Right lung (tissue), 5 donors: ENCODE results near the gene PROSER3. TPM values are rescaled to one million over a fixed set of nuclear protein-coding genes. Genes with fewer than 3 reads are reported as not detected.
A peak's percentile ranks its signal among the peaks of the same experiment; 100 is the strongest.

Source experiments
- DNase-seq, 2 donors: peaks; one replicate each; pipeline ENCODE4 v3.0.0-alpha.2; 2013
- polyA plus RNA-seq, 5 donors: library from polyadenylated mRNA; unstranded; fragments of 120-200 nt; gene quantifications; one replicate each; pipeline versions ENCODE4 v1.2.1 to v1.2.3, GENCODE V29; 2013; ENCODE audit warnings: inconsistent platforms in 1 of 5, low replicate concordance in 1 of 5; ENCODE audit not compliant: insufficient read length in 5 of 5, insufficient read depth in 1 of 5

The PROSER3 gene
- polyA plus RNA-seq, 5 donors = 15.9 to 21.4 (median 20.2) TPM

- DNase-seq = peak; percentile 97 to 98
These were observed 17.5 kb downstream of the PROSER3 start, which contains the start of gene ARHGAP33 for GRCh38 chr19:35775298-35776101. Gene ARHGAP33, plus strand, starts transcription at chr19:35775564. Its CDS starts 95 bp downstream, at chr19:35775659.

GRCh38 chr19:35776102-35776788 lies 18.3 kb downstream of the PROSER3 start:
- no peak for DNase-seq

GRCh38 chr19:35777086-35777841 lies 19.3 kb downstream of the PROSER3 start:
- peak in 1 of 2 donors; percentile 15 for DNase-seq

- no peak for DNase-seq
These were observed 20.0 kb downstream of the PROSER3 start for GRCh38 chr19:35777961-35778360.

GRCh38 chr19:35779033-35779432 lies 21.1 kb downstream of the PROSER3 start:
- no peak for DNase-seq

- no peak for DNase-seq
These were observed 22.1 kb downstream of the PROSER3 start for GRCh38 chr19:35780058-35780457.

- no peak for DNase-seq
These were observed 22.7 kb downstream of the PROSER3 start for GRCh38 chr19:35780717-35781116.

- no peak for DNase-seq
These were observed 23.7 kb downstream of the PROSER3 start for GRCh38 chr19:35781650-35782049.

GRCh38 chr19:35782589-35782988 lies 24.6 kb downstream of the PROSER3 start:
- DNase-seq = no peak

- DNase-seq = no peak
These were observed 25.8 kb downstream of the PROSER3 start for GRCh38 chr19:35783469-35784434.

GRCh38 chr19:35784503-35785338 lies 26.7 kb downstream of the PROSER3 start:
- no peak for DNase-seq

- no peak for DNase-seq
These were observed 27.3 kb downstream of the PROSER3 start for GRCh38 chr19:35785339-35785627.

- DNase-seq = no peak
These were observed 28.6 kb downstream of the PROSER3 start for GRCh38 chr19:35786299-35787160.

- no peak for DNase-seq
These were observed 29.3 kb downstream of the PROSER3 start for GRCh38 chr19:35787227-35787799.

GRCh38 chr19:35788205-35788960 lies 30.4 kb downstream of the PROSER3 start:
- no peak for DNase-seq

- DNase-seq = no peak
These were observed 31.4 kb downstream of the PROSER3 start for GRCh38 chr19:35789195-35789977.
